Parathyroid adenoma (tissue), 2 donors: Measurements from ENCODE around the gene FLYWCH2.

Source experiments
- H2AFZ ChIP-seq: fragments of 300-600 bp; sonication (generic); one replicate; pipeline ENCODE4 v1.7.0; 2017; ENCODE audit warnings: antibody characterized with exemption, mild to moderate bottlenecking
- H3K27ac ChIP-seq: fragments of 300-600 bp; sonication (generic); one replicate; pipeline ENCODE4 v1.7.0; 2017
- H3K27me3 ChIP-seq: fragments of 300-600 bp; sonication (generic); one replicate; pipeline ENCODE4 v1.7.0; 2017; ENCODE audit warnings: low read length; ENCODE audit not compliant: control insufficient read depth, insufficient read depth
- H3K36me3 ChIP-seq: fragments of 300-600 bp; sonication (generic); one replicate; pipeline ENCODE4 v1.7.0; 2017; ENCODE audit warnings: low read length; ENCODE audit not compliant: control insufficient read depth, insufficient read depth
- H3K4me1 ChIP-seq: fragments of 300-600 bp; sonication (generic); one replicate; pipeline ENCODE4 v1.7.0; 2017; ENCODE audit warnings: control low read depth
- H3K4me2 ChIP-seq: fragments of 300-600 bp; sonication (generic); one replicate; pipeline ENCODE4 v1.7.0; 2017; ENCODE audit warnings: low read length
- H3K4me3 ChIP-seq: fragments of 300-600 bp; sonication (generic); one replicate; pipeline ENCODE4 v1.7.0; 2017; ENCODE audit warnings: low read depth, low read length
- H3K79me2 ChIP-seq: fragments of 300-600 bp; sonication (generic); one replicate; pipeline ENCODE4 v1.7.0; 2017; ENCODE audit warnings: control low read depth
- H3K9ac ChIP-seq: fragments of 300-600 bp; sonication (generic); one replicate; pipeline ENCODE4 v1.7.0; 2017; ENCODE audit warnings: mild to moderate bottlenecking
- H3K9me3 ChIP-seq: fragments of 300-600 bp; sonication (generic); one replicate; pipeline ENCODE4 v1.7.0; 2017; ENCODE audit warnings: low read length; ENCODE audit not compliant: control insufficient read depth
- TF ChIP-seq, protein P1 (sequence below): fragments of 300-600 bp; sonication (generic); IDR thresholded peaks from one replicate; pipeline ENCODE4 v1.7.0; 2017; ENCODE audit warnings: antibody characterized with exemption, mild to moderate bottlenecking
- donor health status: primary hyperparathyroidism.

The FLYWCH2 gene

GRCh38 chr16:2910441-2910969 lies 27.5 kb downstream of the FLYWCH2 start:
- H3K9ac ChIP-seq = no peak overlapping the region
- no peak overlapping the region for H2AFZ ChIP-seq
- H3K27ac ChIP-seq = no peak overlapping the region
- no peaks in the 10 kb centered on the region for H3K36me3 ChIP-seq
- no peaks in the 10 kb centered on the region for H3K27me3 ChIP-seq
- no peaks in the 10 kb centered on the region for H3K79me2 ChIP-seq
- H3K4me3 ChIP-seq = no peak overlapping the region
- peaks cover 11% of the 10 kb centered on the region for H3K4me1 ChIP-seq
- no peaks in the 10 kb centered on the region for H3K9me3 ChIP-seq
- H3K4me2 ChIP-seq = no peak overlapping the region
- TF ChIP-seq, protein P1, sequence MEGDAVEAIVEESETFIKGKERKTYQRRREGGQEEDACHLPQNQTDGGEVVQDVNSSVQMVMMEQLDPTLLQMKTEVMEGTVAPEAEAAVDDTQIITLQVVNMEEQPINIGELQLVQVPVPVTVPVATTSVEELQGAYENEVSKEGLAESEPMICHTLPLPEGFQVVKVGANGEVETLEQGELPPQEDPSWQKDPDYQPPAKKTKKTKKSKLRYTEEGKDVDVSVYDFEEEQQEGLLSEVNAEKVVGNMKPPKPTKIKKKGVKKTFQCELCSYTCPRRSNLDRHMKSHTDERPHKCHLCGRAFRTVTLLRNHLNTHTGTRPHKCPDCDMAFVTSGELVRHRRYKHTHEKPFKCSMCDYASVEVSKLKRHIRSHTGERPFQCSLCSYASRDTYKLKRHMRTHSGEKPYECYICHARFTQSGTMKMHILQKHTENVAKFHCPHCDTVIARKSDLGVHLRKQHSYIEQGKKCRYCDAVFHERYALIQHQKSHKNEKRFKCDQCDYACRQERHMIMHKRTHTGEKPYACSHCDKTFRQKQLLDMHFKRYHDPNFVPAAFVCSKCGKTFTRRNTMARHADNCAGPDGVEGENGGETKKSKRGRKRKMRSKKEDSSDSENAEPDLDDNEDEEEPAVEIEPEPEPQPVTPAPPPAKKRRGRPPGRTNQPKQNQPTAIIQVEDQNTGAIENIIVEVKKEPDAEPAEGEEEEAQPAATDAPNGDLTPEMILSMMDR = no peak

- Histone ChIP-seq H2AFZ (peak within 1 kb of the TSS; percentile 84), H3K4me3 (peak within 1 kb of the TSS; percentile 87), H3K9ac (no peak within 1 kb of the TSS), H3K4me2 (peak within 1 kb of the TSS; percentile 83), H3K9me3 (no peaks in the 10 kb centered on the region), H3K4me1 (peaks cover 12% of the 10 kb centered on the region), H3K27ac (peak within 1 kb of the TSS; percentile 78), H3K36me3 (no peaks in the 10 kb centered on the region), H3K79me2 (no peaks in the 10 kb centered on the region), H3K27me3 (no peaks in the 10 kb centered on the region)
- TF ChIP-seq, protein P1 = no peak
These were observed 28.8 kb downstream of the FLYWCH2 start, which contains the start of gene FLYWCH1 for GRCh38 chr16:2911638-2912329. TSS of gene FLYWCH1 (plus strand) at chr16:2911931. CDS start at chr16:2929686, 17,755 bp downstream.

DNA sequence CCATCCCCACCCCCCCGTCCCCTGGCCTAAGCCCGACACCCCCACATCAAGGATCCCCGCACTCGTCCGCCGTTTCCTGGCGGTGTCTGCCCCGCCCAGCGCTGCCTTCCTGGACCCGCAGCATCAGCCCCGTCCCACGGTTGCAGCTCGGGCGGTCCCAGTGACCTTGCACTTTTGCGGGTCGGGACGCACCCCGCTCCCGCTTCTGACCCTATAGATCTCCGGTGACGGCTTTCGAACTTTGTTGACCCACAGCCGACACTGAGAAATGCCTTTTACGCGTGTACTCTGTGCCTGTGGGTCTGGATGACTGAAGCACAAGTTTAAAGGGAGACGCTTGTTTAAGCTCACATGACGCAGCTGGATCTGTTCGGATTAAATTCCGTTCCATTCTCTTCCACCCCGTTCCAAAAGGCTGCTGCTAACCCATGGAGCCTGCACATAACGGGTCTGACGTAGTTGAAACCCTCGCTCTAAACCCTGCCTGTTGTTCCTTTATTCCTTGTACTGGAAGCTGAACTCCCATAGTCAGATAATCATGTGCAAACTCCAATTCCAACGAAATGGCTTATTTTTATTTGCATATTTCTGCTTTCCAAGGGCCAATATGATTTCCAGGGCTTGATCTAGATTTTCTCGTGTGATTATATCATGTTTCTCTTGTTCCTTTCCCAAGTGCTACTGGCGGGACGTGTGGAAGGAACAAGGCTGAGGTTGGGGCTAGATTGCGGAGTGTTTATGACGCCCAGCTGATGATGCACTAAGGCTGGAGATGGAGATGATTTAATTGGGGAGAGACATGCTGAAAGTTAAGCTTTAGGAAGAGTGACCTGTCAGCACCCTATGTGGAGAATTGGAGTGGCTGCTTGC lies 29.6 kb downstream of the FLYWCH2 start:
- H2AFZ ChIP-seq = peak overlapping the region; percentile 63
- peaks cover 12% of the 10 kb centered on the region for H3K4me1 ChIP-seq
- H3K9me3 ChIP-seq = no peaks in the 10 kb centered on the region
- no peaks in the 10 kb centered on the region for H3K27me3 ChIP-seq
- H3K4me3 ChIP-seq = peak overlapping the region; percentile 87
- no peak overlapping the region for H3K9ac ChIP-seq
- H3K36me3 ChIP-seq = no peaks in the 10 kb centered on the region
- peak overlapping the region; percentile 83 for H3K4me2 ChIP-seq
- peak overlapping the region; percentile 78 for H3K27ac ChIP-seq
- peaks cover 3% of the 10 kb centered on the region for H3K79me2 ChIP-seq
- TF ChIP-seq, protein P1 = no peak

GRCh38 chr16:2913603-2914002 lies 30.6 kb downstream of the FLYWCH2 start:
- no peaks in the 10 kb centered on the region for H3K9me3 ChIP-seq
- H3K79me2 ChIP-seq = peaks cover 3% of the 10 kb centered on the region
- H3K36me3 ChIP-seq = no peaks in the 10 kb centered on the region
- H3K4me3 ChIP-seq = peak overlapping the region; percentile 87
- H3K4me2 ChIP-seq = no peak overlapping the region
- H2AFZ ChIP-seq = no peak overlapping the region
- peaks cover 12% of the 10 kb centered on the region for H3K4me1 ChIP-seq
- no peak overlapping the region for H3K27ac ChIP-seq
- H3K9ac ChIP-seq = no peak overlapping the region
- H3K27me3 ChIP-seq = no peaks in the 10 kb centered on the region
- TF ChIP-seq, protein P1 = no peak
